HG02970 (cell line): ENCODE measurements around the gene SLC7A8.

Experiments used
- ATAC-seq: cut with Tn5 transposase; IDR thresholded peaks from one replicate; pipeline ENCODE4 v1.9.1; 2021; ENCODE audit warnings: mild to moderate bottlenecking, moderate library complexity, moderate number of reproducible peaks; ENCODE audit not compliant: unreplicated experiment, low FRiP score

Gene SLC7A8

GRCh38 chr14:23160924-23161522 lies 22.4 kb downstream of the SLC7A8 start:
- no peak for ATAC-seq

GRCh38 chr14:23159532-23159931 lies 23.9 kb downstream of the SLC7A8 start:
- no peak for ATAC-seq

- ATAC-seq: no peak
Measured at GRCh38 chr14:23158779-23159178, 24.7 kb downstream of the SLC7A8 start.

GRCh38 chr14:23154964-23155587 lies 28.4 kb downstream of the SLC7A8 start:
- ATAC-seq: no peak

- ATAC-seq: no peak
Measured at GRCh38 chr14:23153851-23154796, 29.3 kb downstream of the SLC7A8 start.

GRCh38 chr14:23151342-23151741 lies 32.1 kb downstream of the SLC7A8 start:
- ATAC-seq: no peak

- ATAC-seq: no peak
Measured at GRCh38 chr14:23149745-23150144, 33.7 kb downstream of the SLC7A8 start.

GRCh38 chr14:23148591-23149249 lies 34.7 kb downstream of the SLC7A8 start:
- no peak for ATAC-seq

GRCh38 chr14:23147676-23148075 lies 35.8 kb downstream of the SLC7A8 start:
- ATAC-seq: no peak

- no peak for ATAC-seq
Measured at GRCh38 chr14:23146980-23147379, 36.5 kb downstream of the SLC7A8 start.

GRCh38 chr14:23146351-23146910 lies 37.0 kb downstream of the SLC7A8 start:
- ATAC-seq: no peak

- ATAC-seq: no peak
Measured at GRCh38 chr14:23145794-23146350, 37.6 kb downstream of the SLC7A8 start.

- ATAC-seq: no peak
Measured at GRCh38 chr14:23143911-23144310, 39.5 kb downstream of the SLC7A8 start.

GRCh38 chr14:23142826-23143225 lies 40.6 kb downstream of the SLC7A8 start:
- no peak for ATAC-seq

- no peak for ATAC-seq
Measured at GRCh38 chr14:23141706-23142444, 41.6 kb downstream of the SLC7A8 start.

- ATAC-seq: no peak
Measured at GRCh38 chr14:23140371-23140770, 43.1 kb downstream of the SLC7A8 start.

- no peak for ATAC-seq
Measured at GRCh38 chr14:23139874-23140273, 43.6 kb downstream of the SLC7A8 start.

GRCh38 chr14:23137813-23138535 lies 45.5 kb downstream of the SLC7A8 start:
- no peak for ATAC-seq
